Adrenal gland (tissue), 12 donors: ENCODE measurements around the gene PELI2. TPM values are rescaled to one million over a fixed set of nuclear protein-coding genes. Genes with fewer than 3 reads are reported as not detected.

Experiments
- DNase-seq, 7 donors: peaks; one replicate each; pipeline ENCODE4 v3.0.0-alpha.2; 2019 to 2020
- H3K27ac ChIP-seq, 5 donors: fragments of 200-600 bp; sonication (generic) in 4 of 5; 1 replicate in 3 of 5; 2 replicates in 2 of 5; pipeline versions ENCODE4 v1.5.1 to v1.8.0; 2016 to 2020; ENCODE audit warnings: mild to moderate bottlenecking in 1 of 5
- H3K27me3 ChIP-seq: fragments of 200-600 bp; 2 replicates; pipeline ENCODE4 v1.8.0; 2021
- H3K36me3 ChIP-seq, 2 donors: fragments of 200-600 bp; replicated peaks in 1 of 2; 1 replicate in 1 of 2; 2 replicates in 1 of 2; pipeline versions ENCODE4 v1.5.1 to v1.8.0; 2018 to 2022
- H3K4me1 ChIP-seq, 2 donors: fragments of 200-600 bp; replicated peaks in 1 of 2; 1 replicate in 1 of 2; 2 replicates in 1 of 2; pipeline versions ENCODE4 v1.5.1 to v1.8.0; 2018 to 2021
- H3K4me3 ChIP-seq, 4 donors: fragments of 200-600 bp; sonication (generic) in 3 of 4; one replicate each; pipeline ENCODE4 v1.5.1; 2016 to 2018
- H3K9me3 ChIP-seq, 3 donors: fragments of 200-600 bp; sonication (generic) in 1 of 3; replicated peaks in 1 of 3; 1 replicate in 2 of 3; 2 replicates in 1 of 3; pipeline versions ENCODE4 v1.5.1 to v1.8.0; 2016 to 2021
- CTCF ChIP-seq, 6 experiments: fragments of 450-650 bp in 4 of 6; fragments of 200-600 bp in 2 of 6; sonication (generic) in 1 of 6; IDR thresholded peaks; 1 replicate in 5 of 6; 2 replicates in 1 of 6; pipeline versions ENCODE4 v1.5.1 to v1.8.0; 2016 to 2021; ENCODE audit warnings: antibody characterized with exemption in 6 of 6, mild to moderate bottlenecking in 2 of 6, moderate library complexity in 1 of 6
- POLR2A ChIP-seq, 2 donors: fragments of 450-650 bp; IDR thresholded peaks; one replicate each; pipeline ENCODE4 v1.6.1; 2017; ENCODE audit warnings: antibody characterized with exemption in 2 of 2, mild to moderate bottlenecking in 2 of 2, moderate library complexity in 1 of 2
- WGBS, 4 donors: extraction: QIAGEN DNeasy Blood & Tissue Kit in 2 of 4; methylation state at CpG; one replicate each; pipeline versions ENCODE4 v1.1.5 to v1.1.7; 2013 to 2017; 5-methylcytosine and 5-hydroxymethylcytosine counted together
- intact Hi-C, 2 donors: fragments of 100-400 bp; cut with DNase I; formaldehyde crosslinking; loops; one replicate each; pipeline versions ENCODE4 v1.14.1 to v1.15.0; 2022 to 2023
- polyA plus RNA-seq, 3 donors: library from polyadenylated mRNA; stranded (reverse); fragments of 200-250 nt in 2 of 3; fragments of 350-450 nt in 1 of 3; fragmentation: Illumina TruSeq in 1 of 3; extraction: RNeasy Lipid Tissue Mini Kit (QIAGEN cat#74804) in 1 of 3; gene quantifications; one replicate each; pipeline ENCODE4 v1.2.3, GENCODE V29; 2013 to 2014
- total RNA-seq, 9 donors: library from RNA; depleted of rRNA in 4 of 9; stranded (reverse); fragments of >200 nt in 4 of 9; fragments of 120-200 nt in 1 of 9; fragmentation: NEBNext Ultra II Directional in 1 of 9; extraction: Animal tissue kit (Norgen Biotek cat#: 25700) in 1 of 9; gene quantifications; one replicate each; pipeline versions ENCODE4 v1.1.0 to v1.2.4, GENCODE V29; 2013 to 2023
- donor health status: healthy with polysubstance abuse.
- donor health status: Bipolar disorder and iron deficiency.
- donor health status: DM: yes; HTN: yes; CAD: no.
- donor health status: DM: no; HTN: no; CAD: no.
- donor health status: DM: no; HTN: no; CAD: no.
- donor health status: DM: yes; HTN: yes; CAD: no.

Gene PELI2
- total and polyA plus RNA-seq, 12 donors, result 1.4 to 14.1 (median 5.9) TPM

GRCh38 chr14:56168007-56168616, 49.9 kb downstream of the PELI2 start:
- WGBS, 4 donors, result 56 to 87% (median 78%) methylated on average over 3 of the region's 3 CpGs
- no peak for DNase-seq
- H3K27ac ChIP-seq, result no peak overlapping the region
- H3K36me3 ChIP-seq, result no peaks in the 10 kb centered on the region
- no peaks in the 10 kb centered on the region for H3K27me3 ChIP-seq
- TF ChIP-seq CTCF (IDR thresholded peaks at IDR 0.05), result no peak
- TF ChIP-seq POLR2A (IDR thresholded peaks at IDR 0.05), result no peak
- H3K4me3 ChIP-seq, result no peak overlapping the region
- H3K4me1 ChIP-seq, result peaks cover 0 to 11% of the 10 kb centered on the region in 2 donors
- H3K9me3 ChIP-seq, result peaks cover 0 to 19% (median 0%) of the 10 kb centered on the region in 3 donors
- intact Hi-C loops, result no loop called here

- peaks cover 0 to 13% of the 10 kb centered on the region in 2 donors for H3K4me1 ChIP-seq
- 92 to 97% (median 94%) methylated on average over 6 of the region's 6 CpGs for WGBS, 4 donors
- intact Hi-C loops, result no loop called here
- peaks cover 0 to 18% (median 0%) of the 10 kb centered on the region in 3 donors for H3K9me3 ChIP-seq
- H3K27ac ChIP-seq, result no peak overlapping the region
- TF ChIP-seq POLR2A (IDR thresholded peaks at IDR 0.05) (no peak), CTCF (IDR thresholded peaks at IDR 0.05) (no peak)
- H3K27me3 ChIP-seq, result no peaks in the 10 kb centered on the region
- no peak for DNase-seq
- H3K4me3 ChIP-seq, result no peak overlapping the region
- no peaks in the 10 kb centered on the region for H3K36me3 ChIP-seq
These were observed 51.8 kb downstream of the PELI2 start for GRCh38 chr14:56170028-56170427.

GRCh38 chr14:56170877-56171422, 52.7 kb downstream of the PELI2 start:
- WGBS, 4 donors, result 71 to 82% (median 78%) methylated on average over 7 of the region's 7 CpGs

GRCh38 chr14:56172074-56172473, 53.9 kb downstream of the PELI2 start:
- 90 to 95% (median 93%) methylated on average over 2 to 3 of the region's 3 CpGs for WGBS, 4 donors

More at GRCh38 chr14:56170877-56171422, 52.7 kb downstream of the PELI2 start:
- no peak for DNase-seq
- no peak overlapping the region for H3K27ac ChIP-seq
- no peak for TF ChIP-seq POLR2A (IDR thresholded peaks at IDR 0.05)
- TF ChIP-seq CTCF (IDR thresholded peaks at IDR 0.05), result no peak
- H3K4me1 ChIP-seq, result peaks cover 0 to 13% of the 10 kb centered on the region in 2 donors
- H3K9me3 ChIP-seq, result peaks cover 0 to 10% (median 0%) of the 10 kb centered on the region in 3 donors
- no peaks in the 10 kb centered on the region for H3K36me3 ChIP-seq
- intact Hi-C loops, result no loop called here
- no peaks in the 10 kb centered on the region for H3K27me3 ChIP-seq
- H3K4me3 ChIP-seq, result no peak overlapping the region

More at GRCh38 chr14:56172074-56172473, 53.9 kb downstream of the PELI2 start:
- intact Hi-C loops, result no loop called here
- Histone ChIP-seq H3K4me3 (no peak overlapping the region), H3K27me3 (no peaks in the 10 kb centered on the region), H3K9me3 (no peaks in the 10 kb centered on the region), H3K36me3 (no peaks in the 10 kb centered on the region), H3K4me1 (peaks cover 0 to 13% of the 10 kb centered on the region in 2 donors), H3K27ac (peak overlapping the region in 1 of 5 donors; percentile 61)
- no peak for TF ChIP-seq POLR2A (IDR thresholded peaks at IDR 0.05)
- TF ChIP-seq CTCF (IDR thresholded peaks at IDR 0.05), result no peak
- no peak for DNase-seq
